Measurements from ENCODE around the gene SMPD4.
"Not testable (repeated sequence)": the region's sequence is repeated elsewhere in the genome, so short reads cannot be mapped to it uniquely, and the experiment has no call there.

DNA sequence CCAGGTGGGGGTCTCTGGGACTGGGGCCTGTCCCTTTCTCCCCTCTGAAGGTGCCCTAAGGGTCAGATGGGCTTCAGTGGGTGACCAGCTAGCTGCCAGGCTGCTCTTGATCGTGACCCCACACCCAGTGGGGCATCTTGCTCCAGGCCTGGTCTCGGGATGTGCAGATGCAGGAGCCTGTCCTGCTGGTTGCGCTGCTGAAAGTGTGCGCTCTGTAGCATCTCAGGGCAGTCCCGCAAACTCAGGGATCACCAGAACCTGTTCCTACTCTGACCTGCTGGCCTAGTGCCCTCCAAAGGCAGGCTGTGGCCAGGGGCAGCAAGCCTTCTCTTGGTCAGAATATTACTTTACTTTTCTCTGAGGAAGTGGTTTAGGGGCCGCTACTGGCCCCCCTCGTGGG is 40.9 kb downstream of the SMPD4 start:
- TF ChIP-seq, protein P1, sequence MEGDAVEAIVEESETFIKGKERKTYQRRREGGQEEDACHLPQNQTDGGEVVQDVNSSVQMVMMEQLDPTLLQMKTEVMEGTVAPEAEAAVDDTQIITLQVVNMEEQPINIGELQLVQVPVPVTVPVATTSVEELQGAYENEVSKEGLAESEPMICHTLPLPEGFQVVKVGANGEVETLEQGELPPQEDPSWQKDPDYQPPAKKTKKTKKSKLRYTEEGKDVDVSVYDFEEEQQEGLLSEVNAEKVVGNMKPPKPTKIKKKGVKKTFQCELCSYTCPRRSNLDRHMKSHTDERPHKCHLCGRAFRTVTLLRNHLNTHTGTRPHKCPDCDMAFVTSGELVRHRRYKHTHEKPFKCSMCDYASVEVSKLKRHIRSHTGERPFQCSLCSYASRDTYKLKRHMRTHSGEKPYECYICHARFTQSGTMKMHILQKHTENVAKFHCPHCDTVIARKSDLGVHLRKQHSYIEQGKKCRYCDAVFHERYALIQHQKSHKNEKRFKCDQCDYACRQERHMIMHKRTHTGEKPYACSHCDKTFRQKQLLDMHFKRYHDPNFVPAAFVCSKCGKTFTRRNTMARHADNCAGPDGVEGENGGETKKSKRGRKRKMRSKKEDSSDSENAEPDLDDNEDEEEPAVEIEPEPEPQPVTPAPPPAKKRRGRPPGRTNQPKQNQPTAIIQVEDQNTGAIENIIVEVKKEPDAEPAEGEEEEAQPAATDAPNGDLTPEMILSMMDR (IDR thresholded peaks at IDR 0.05; ENCODE audit: poor library complexity, severe bottlenecking), result not testable (repeated sequence)
- not testable (repeated sequence) for TF ChIP-seq SMC3 (conservative IDR thresholded peaks at IDR 0.05; ENCODE audit: poor library complexity); POLR2AphosphoS5 (IDR thresholded peaks at IDR 0.05); EZH2 (IDR thresholded peaks at IDR 0.05; ENCODE audit: borderline replicate concordance, insufficient read depth, low read length, poor library complexity, severe bottlenecking)

Measured in neural cell (in vitro differentiated cells).